Measurements from ENCODE around the gene GPR146.
"Not testable (repeated sequence)": the region's sequence is repeated elsewhere in the genome, so short reads cannot be mapped to it uniquely, and the experiment has no call there.

The GPR146 gene

GRCh38 chr7:999149-999879 lies 45.0 kb upstream of the GPR146 start:
- DNase-seq (ENCODE audit: low spot score), result no peak
- no peak for TF ChIP-seq CTCF (IDR thresholded peaks at IDR 0.05; ENCODE audit: borderline replicate concordance, control extremely low read depth, extremely low read depth, insufficient read depth, missing control alignments)
- in situ Hi-C loops (cut with MboI; ENCODE audit: low sequenced_read_pairs, unreplicated experiment), result loop anchor here (10.0 kb wide), 2 partner anchors 85 to 175 kb away; partner anchors contain the start of gene GPER1

- in situ Hi-C loops (cut with MboI; ENCODE audit: low sequenced_read_pairs, unreplicated experiment), result loop anchor here (10.0 kb wide), 2 partner anchors 85 to 175 kb away; partner anchors contain the start of gene GPER1
- no peak for DNase-seq (ENCODE audit: low spot score)
- no peak for TF ChIP-seq CTCF (IDR thresholded peaks at IDR 0.05; ENCODE audit: borderline replicate concordance, control extremely low read depth, extremely low read depth, insufficient read depth, missing control alignments)
Measured at GRCh38 chr7:999941-1000935, 44.1 kb upstream of the GPR146 start.

GRCh38 chr7:1001069-1001770 lies 43.1 kb upstream of the GPR146 start:
- DNase-seq (ENCODE audit: low spot score); in situ Hi-C loops (cut with MboI; ENCODE audit: low sequenced_read_pairs, unreplicated experiment): not testable (repeated sequence)

GRCh38 chr7:1002026-1002425 lies 42.3 kb upstream of the GPR146 start:
- in situ Hi-C loops (cut with MboI; ENCODE audit: low sequenced_read_pairs, unreplicated experiment); DNase-seq (ENCODE audit: low spot score): not testable (repeated sequence)

GRCh38 chr7:1002445-1002844 lies 41.9 kb upstream of the GPR146 start:
- in situ Hi-C loops (cut with MboI; ENCODE audit: low sequenced_read_pairs, unreplicated experiment); DNase-seq (ENCODE audit: low spot score): not testable (repeated sequence)

GRCh38 chr7:1004018-1004852 lies 40.1 kb upstream of the GPR146 start:
- DNase-seq (ENCODE audit: low spot score), result peak; percentile 70
- no peak for TF ChIP-seq CTCF (IDR thresholded peaks at IDR 0.05; ENCODE audit: borderline replicate concordance, control extremely low read depth, extremely low read depth, insufficient read depth, missing control alignments)

GRCh38 chr7:1005303-1005702 lies 39.0 kb upstream of the GPR146 start:
- no peak for DNase-seq (ENCODE audit: low spot score)
- in situ Hi-C loops (cut with MboI; ENCODE audit: low sequenced_read_pairs, unreplicated experiment), result no loop called here
- no peak for TF ChIP-seq CTCF (IDR thresholded peaks at IDR 0.05; ENCODE audit: borderline replicate concordance, control extremely low read depth, extremely low read depth, insufficient read depth, missing control alignments)

More at GRCh38 chr7:1004018-1004852, 40.1 kb upstream of the GPR146 start:
- in situ Hi-C loops (cut with MboI; ENCODE audit: low sequenced_read_pairs, unreplicated experiment), result no loop called here

Measured in GM13976 (cell line).